Stomach (tissue), 9 donors: ENCODE measurements around the gene OR51M1. TPM values are rescaled to one million over a fixed set of nuclear protein-coding genes. Genes with fewer than 3 reads are reported as not detected.

Experiments
- DNase-seq, 2 donors: peaks; one replicate each; pipeline versions ENCODE4 v3.0.0 to v3.0.0-alpha.2; 2013 to 2019
- H3K27ac ChIP-seq, 5 donors: fragments of 200-600 bp in 4 of 5; sonication (generic) in 4 of 5; one replicate each; pipeline ENCODE4 v1.5.1; 2013 to 2019; ENCODE audit warnings: mild to moderate bottlenecking in 1 of 5, moderate library complexity in 1 of 5
- H3K27me3 ChIP-seq, 3 donors: fragments of 200-600 bp; sonication (generic); one replicate each; pipeline ENCODE4 v1.5.1; 2017 to 2019; ENCODE audit warnings: mixed run types in 1 of 3
- H3K36me3 ChIP-seq, 4 donors: fragments of 200-600 bp; sonication (generic); 1 replicate in 3 of 4; 2 replicates in 1 of 4; pipeline ENCODE4 v1.5.1; 2016 to 2019
- H3K4me1 ChIP-seq, 4 donors: fragments of 200-600 bp; sonication (generic); one replicate each; pipeline ENCODE4 v1.5.1; 2016 to 2019
- H3K4me3 ChIP-seq, 4 donors: fragments of 200-600 bp; sonication (generic) in 3 of 4; one replicate each; pipeline ENCODE4 v1.5.1; 2016 to 2019; ENCODE audit warnings: mild to moderate bottlenecking in 1 of 4
- H3K9me3 ChIP-seq, 4 donors: fragments of 200-600 bp; sonication (generic); one replicate each; pipeline ENCODE4 v1.5.1; 2016 to 2019
- EP300 ChIP-seq: sonication (generic); formaldehyde crosslinking; IDR thresholded peaks from one replicate; pipeline ENCODE4 v1.6.1; 2017; ENCODE audit warnings: antibody characterized with exemption
- POLR2A ChIP-seq, 4 donors: fragments of 450-650 bp; IDR thresholded peaks; one replicate each; pipeline ENCODE4 v1.6.1; 2016; ENCODE audit warnings: antibody characterized with exemption in 4 of 4, control low read depth in 2 of 4, mild to moderate bottlenecking in 1 of 4, moderate library complexity in 1 of 4
- POLR2AphosphoS5 ChIP-seq, 3 donors: sonication (generic); formaldehyde crosslinking; IDR thresholded peaks; one replicate each; pipeline ENCODE4 v1.6.1; 2016; ENCODE audit warnings: antibody characterized with exemption in 3 of 3
- WGBS, 5 donors: extraction: QIAGEN DNeasy Blood & Tissue Kit in 3 of 5; methylation state at CpG; one replicate each; pipeline versions ENCODE4 v1.1.5 to v1.1.7; 2013 to 2018; 5-methylcytosine and 5-hydroxymethylcytosine counted together
- intact Hi-C: fragments of 100-400 bp; cut with DNase I; formaldehyde crosslinking; loops from one replicate; pipeline ENCODE4 v1.15.1; 2023; ENCODE audit warnings: low total_unique reads
- polyA plus RNA-seq, 3 donors: library from polyadenylated mRNA; stranded (reverse); fragments of 200-250 nt; gene quantifications; one replicate each; pipeline ENCODE4 v1.2.3, GENCODE V29; 2013
- total RNA-seq, 5 donors: library from RNA; depleted of rRNA; stranded (reverse); fragments of >200 nt; gene quantifications; one replicate each; pipeline versions ENCODE4 v1.1.0 to v1.2.3, GENCODE V29; 2014 to 2016
- TF ChIP-seq, protein P1 (sequence below), 7 experiments: fragments of 450-650 bp in 4 of 7; fragments of 200-600 bp in 3 of 7; sonication (generic) in 3 of 7; IDR thresholded peaks; one replicate each; pipeline ENCODE4 v1.5.1; 2016 to 2019; ENCODE audit warnings: antibody characterized with exemption in 7 of 7, control low read depth in 2 of 7, mild to moderate bottlenecking in 1 of 7
- donor health status: healthy with polysubstance abuse.
- donor health status: Bipolar disorder and iron deficiency.
- donor health status: healthy.

OR51M1 gene
- total and polyA plus RNA-seq, 8 donors: not detected

DNA sequence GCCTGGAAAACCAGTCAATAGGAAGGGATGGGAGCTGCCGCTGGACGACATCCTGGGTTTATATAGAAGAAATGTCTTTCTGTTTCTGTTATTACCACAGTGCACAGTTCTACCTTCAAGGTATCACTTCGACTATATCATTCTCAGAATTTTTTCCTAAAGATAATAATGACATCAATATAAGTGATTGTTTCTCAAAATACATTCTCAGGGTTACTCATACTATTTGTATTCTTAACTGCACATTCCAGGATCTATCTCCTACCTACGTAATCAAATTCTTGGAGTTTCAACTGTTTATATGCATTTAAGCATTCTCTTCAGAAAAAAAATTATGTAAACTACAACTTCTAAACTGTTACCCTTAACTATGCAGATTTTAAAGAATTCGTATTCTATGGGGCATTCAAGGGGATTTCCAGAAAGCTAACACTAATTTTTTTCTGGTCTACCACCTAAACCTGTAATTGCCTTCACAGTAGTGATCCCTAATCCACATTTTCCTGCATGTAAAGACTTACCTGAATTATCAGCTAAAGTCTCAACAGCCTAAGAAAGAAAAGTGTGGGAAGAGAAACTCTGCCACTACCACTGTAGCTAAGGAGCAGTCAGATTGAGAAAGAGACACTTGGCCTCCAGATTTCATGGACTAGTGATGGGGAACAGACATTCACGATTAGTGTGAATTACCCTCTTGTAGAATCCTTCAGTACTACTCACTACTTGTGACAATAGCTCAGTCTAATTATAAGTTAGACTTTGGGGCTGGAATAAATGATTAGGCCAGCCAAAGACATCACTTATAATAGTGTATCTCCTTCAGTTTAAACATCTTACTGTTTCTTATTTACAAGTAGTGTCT, 39.9 kb upstream of the OR51M1 start, which contains the start of gene OR51B5:
TSS of gene OR51B5 (minus strand) at position 51 of the 862 bp plus-strand sequence. CDS start at position 51, 0 bp downstream.
- no peak for DNase-seq
- Histone ChIP-seq H3K27me3 (no peaks in the 10 kb centered on the region), H3K4me3 (no peak within 1 kb of the TSS), H3K9me3 (no peaks in the 10 kb centered on the region), H3K36me3 (no peaks in the 10 kb centered on the region), H3K4me1 (no peaks in the 10 kb centered on the region), H3K27ac (no peak within 1 kb of the TSS)
- WGBS, 5 donors: 73 to 83% (median 74%) methylated on average over 6 of the region's 6 CpGs
- intact Hi-C loops: no loop called here
- TF ChIP-seq POLR2A (IDR thresholded peaks at IDR 0.05) (no peak), EP300 (no peak), POLR2AphosphoS5 (IDR thresholded peaks at IDR 0.05) (no peak)
- TF ChIP-seq, protein P1, sequence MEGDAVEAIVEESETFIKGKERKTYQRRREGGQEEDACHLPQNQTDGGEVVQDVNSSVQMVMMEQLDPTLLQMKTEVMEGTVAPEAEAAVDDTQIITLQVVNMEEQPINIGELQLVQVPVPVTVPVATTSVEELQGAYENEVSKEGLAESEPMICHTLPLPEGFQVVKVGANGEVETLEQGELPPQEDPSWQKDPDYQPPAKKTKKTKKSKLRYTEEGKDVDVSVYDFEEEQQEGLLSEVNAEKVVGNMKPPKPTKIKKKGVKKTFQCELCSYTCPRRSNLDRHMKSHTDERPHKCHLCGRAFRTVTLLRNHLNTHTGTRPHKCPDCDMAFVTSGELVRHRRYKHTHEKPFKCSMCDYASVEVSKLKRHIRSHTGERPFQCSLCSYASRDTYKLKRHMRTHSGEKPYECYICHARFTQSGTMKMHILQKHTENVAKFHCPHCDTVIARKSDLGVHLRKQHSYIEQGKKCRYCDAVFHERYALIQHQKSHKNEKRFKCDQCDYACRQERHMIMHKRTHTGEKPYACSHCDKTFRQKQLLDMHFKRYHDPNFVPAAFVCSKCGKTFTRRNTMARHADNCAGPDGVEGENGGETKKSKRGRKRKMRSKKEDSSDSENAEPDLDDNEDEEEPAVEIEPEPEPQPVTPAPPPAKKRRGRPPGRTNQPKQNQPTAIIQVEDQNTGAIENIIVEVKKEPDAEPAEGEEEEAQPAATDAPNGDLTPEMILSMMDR (IDR thresholded peaks at IDR 0.05): no peak

DNA sequence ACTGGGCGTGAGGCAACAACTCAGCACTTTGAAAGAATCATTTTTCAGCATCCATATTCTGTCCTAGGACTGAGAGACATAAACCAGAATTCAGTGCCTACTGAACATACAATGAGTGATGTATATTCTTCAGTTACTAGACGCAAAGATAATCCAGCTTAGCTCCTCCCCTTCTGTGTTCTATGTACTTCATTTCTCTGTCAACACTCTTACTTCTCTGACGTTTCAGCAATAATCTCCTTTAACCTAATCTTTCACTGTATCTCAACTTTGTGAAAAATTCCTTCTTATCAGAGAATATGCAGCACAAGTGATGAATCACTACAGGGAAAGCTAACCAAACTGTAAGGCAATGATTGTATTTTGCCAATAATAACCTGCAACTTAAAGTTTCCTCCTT, 37.8 kb upstream of the OR51M1 start:
- no peak for DNase-seq
- Histone ChIP-seq H3K27me3 (no peaks in the 10 kb centered on the region), H3K27ac (no peak overlapping the region), H3K36me3 (no peaks in the 10 kb centered on the region), H3K4me3 (no peak overlapping the region), H3K4me1 (no peaks in the 10 kb centered on the region), H3K9me3 (no peaks in the 10 kb centered on the region)
- no peak for TF ChIP-seq EP300
- TF ChIP-seq, protein P1 (IDR thresholded peaks at IDR 0.05): no peak
- no peak for TF ChIP-seq POLR2A (IDR thresholded peaks at IDR 0.05)
- TF ChIP-seq POLR2AphosphoS5 (IDR thresholded peaks at IDR 0.05): no peak
- intact Hi-C loops: no loop called here
- WGBS, 5 donors: 48 to 58% (median 55%) methylated on average over 3 of the region's 3 CpGs

DNA sequence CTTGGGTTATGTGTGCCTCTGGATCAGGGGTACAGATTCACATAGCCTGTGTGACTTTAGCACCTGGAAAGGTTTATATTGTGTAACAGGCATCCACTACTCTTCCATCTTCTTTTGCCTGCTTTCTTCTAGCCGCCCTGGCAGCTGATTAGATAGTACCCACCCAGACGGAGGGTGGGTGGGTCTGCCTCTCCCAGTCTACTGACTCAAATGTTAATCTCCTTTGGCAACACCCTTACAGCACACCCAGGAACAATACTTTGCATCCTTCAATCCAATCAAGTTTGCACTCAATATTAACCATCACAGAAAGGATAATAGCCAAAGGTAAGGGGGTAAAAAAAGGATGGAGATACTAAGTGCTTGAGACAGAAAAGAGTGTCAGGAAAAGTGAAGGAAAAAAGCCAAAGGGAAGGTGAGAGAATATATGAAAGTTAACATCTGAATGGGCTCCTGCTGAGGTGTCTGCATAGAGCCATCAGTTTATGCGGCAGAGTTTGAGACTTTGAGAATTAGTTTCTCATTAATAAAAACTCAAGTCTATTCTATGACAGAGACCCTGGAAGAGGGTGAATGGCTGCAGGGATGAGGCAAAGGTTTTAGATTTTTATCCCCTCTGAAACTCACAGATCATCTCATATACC, 34.9 kb upstream of the OR51M1 start:
- WGBS, 5 donors: 15 to 32% (median 22%) methylated on average over 3 of the region's 3 CpGs
- Histone ChIP-seq H3K36me3 (no peaks in the 10 kb centered on the region), H3K27ac (no peak overlapping the region), H3K4me3 (no peak overlapping the region), H3K4me1 (no peaks in the 10 kb centered on the region), H3K9me3 (no peaks in the 10 kb centered on the region), H3K27me3 (no peaks in the 10 kb centered on the region)
- no peak for DNase-seq
- intact Hi-C loops: no loop called here
- TF ChIP-seq, protein P1 (IDR thresholded peaks at IDR 0.05): no peak
- no peak for TF ChIP-seq POLR2A (IDR thresholded peaks at IDR 0.05)
- no peak for TF ChIP-seq EP300
- no peak for TF ChIP-seq POLR2AphosphoS5 (IDR thresholded peaks at IDR 0.05)

DNA sequence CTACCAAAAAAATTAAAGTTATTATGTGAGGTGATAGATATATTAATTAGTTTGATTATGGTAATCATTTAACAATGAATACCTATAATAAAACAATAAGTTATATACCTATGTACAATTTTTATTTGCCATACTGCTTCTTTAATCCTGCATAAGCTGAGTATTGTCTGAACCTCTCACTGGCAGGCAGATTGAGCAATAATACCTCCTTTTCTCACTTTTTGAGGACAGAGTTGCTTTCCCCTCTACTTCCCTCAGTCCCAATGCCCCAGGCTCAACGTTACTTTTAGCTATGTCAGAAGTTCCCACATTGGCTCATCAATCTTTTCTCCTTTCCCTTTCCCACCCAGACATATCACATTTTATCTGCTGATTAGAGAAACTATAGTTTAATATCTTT, 34.1 kb upstream of the OR51M1 start:
- intact Hi-C loops: no loop called here
- H3K9me3 ChIP-seq: no peaks in the 10 kb centered on the region
- 25 to 44% (median 38%) methylated on average over 1 of the region's 1 CpG for WGBS, 5 donors

More for the DNA sequence above, 34.1 kb upstream of the OR51M1 start:
- Histone ChIP-seq H3K4me1 (no peaks in the 10 kb centered on the region), H3K36me3 (no peaks in the 10 kb centered on the region), H3K4me3 (no peak overlapping the region), H3K27me3 (no peaks in the 10 kb centered on the region), H3K27ac (no peak overlapping the region)
- TF ChIP-seq, protein P1 (IDR thresholded peaks at IDR 0.05): no peak
- TF ChIP-seq EP300 (no peak), POLR2A (IDR thresholded peaks at IDR 0.05) (no peak), POLR2AphosphoS5 (IDR thresholded peaks at IDR 0.05) (no peak)
- no peak for DNase-seq
